HepG2 (cell line): ENCODE measurements around the gene SNX19. TPM values are rescaled to one million over a fixed set of nuclear protein-coding genes. Genes with fewer than 3 reads are reported as not detected.

Experiments used
- ATAC-seq: fragments of 200-7000 bp; cut with Tn5 transposase; 3 replicates; pipeline ENCODE4 v1.9.1; 2020; ENCODE audit warnings: mild to moderate bottlenecking, moderate library complexity
- BruUV-seq: library from RNA; stranded (reverse); fragments of 400-500 nt; replicated peaks from 2 replicates; lab custom pipeline; 2021; lab: Mats Ljungman, UMichigan
- CTCF ChIA-PET: fragments of 300-600 bp; formaldehyde crosslinking; extraction: SDS; loops from one replicate; lab custom pipeline; 2021; ENCODE audit warnings: low total read pairs, inconsistent platforms, low intra/inter-chr PET ratio; lab: Yijun Ruan, JAX
- POLR2A ChIA-PET: fragments of 350-600 bp; sonication (Branson Sonifier 250); formaldehyde crosslinking; loops from one replicate; lab custom pipeline; 2020; ENCODE audit warnings: antibody characterized with exemption, inconsistent platforms; lab: Yijun Ruan, JAX
- DNase-seq: peaks from one replicate; pipeline ENCODE4 v3.0.0-alpha.2; 2015; ENCODE audit warnings: low spot score
- FAIRE-seq: peaks from 3 replicates; lab custom pipeline; 2011; peaks lifted over from hg19 to GRCh38; lab: Jason Lieb, UNC
- H2AFZ ChIP-seq: one replicate; pipeline ENCODE4 v1.6.1; 2011; ENCODE audit warnings: low read length, inconsistent platforms
- H3K27ac ChIP-seq: fragments of 300-600 bp; 3 replicates; pipeline ENCODE4 v1.8.0; 2011; ENCODE audit warnings: mixed run types, mild to moderate bottlenecking, mixed read lengths, low read length, inconsistent platforms; ENCODE audit not compliant: insufficient read depth; ENCODE audit errors: extremely low read length
- H3K27me3 ChIP-seq, 2 experiments: fragments of 200-600 bp in 1 of 2; 2 replicates in 1 of 2; 3 replicates in 1 of 2; pipeline versions ENCODE4 v1.6.0 to v1.8.0; 2011; ENCODE audit warnings: low read length in 2 of 2, mild to moderate bottlenecking in 2 of 2, moderate library complexity in 2 of 2, inconsistent platforms in 1 of 2; ENCODE audit not compliant: insufficient read depth in 2 of 2, control insufficient read depth in 1 of 2
- H3K36me3 ChIP-seq, 2 experiments: fragments of 200-600 bp in 1 of 2; replicated peaks in 1 of 2; 2 replicates in 1 of 2; 3 replicates in 1 of 2; pipeline versions ENCODE4 v1.5.1 to v1.8.0; 2011; ENCODE audit warnings: low read length in 2 of 2, inconsistent platforms in 1 of 2; ENCODE audit not compliant: insufficient read depth in 2 of 2, control insufficient read depth in 1 of 2
- H3K4me1 ChIP-seq: 2 replicates; pipeline ENCODE4 v1.5.1; 2012; ENCODE audit warnings: low read length, inconsistent platforms; ENCODE audit not compliant: insufficient read depth
- H3K4me2 ChIP-seq: 2 replicates; pipeline ENCODE4 v1.6.0; 2011; ENCODE audit warnings: low read depth, low read length, inconsistent platforms
- H3K4me3 ChIP-seq, 3 experiments: fragments of 200-600 bp in 1 of 3; sonication (generic), shearing (Covaris generic) in 1 of 3; replicated peaks in 1 of 3; 2 replicates each; pipeline ENCODE4 v1.5.1; 2011 to 2016; ENCODE audit warnings: low read length in 3 of 3, inconsistent platforms in 2 of 3, low read depth in 2 of 3, mild to moderate bottlenecking in 2 of 3, control low read depth in 1 of 3, mixed read lengths in 1 of 3; ENCODE audit not compliant: insufficient read depth in 1 of 3
- H3K79me2 ChIP-seq: one replicate; pipeline ENCODE4 v1.6.1; 2011; ENCODE audit warnings: low read length, inconsistent platforms; ENCODE audit not compliant: insufficient read depth
- H3K9ac ChIP-seq: 2 replicates; pipeline ENCODE4 v1.6.0; 2011; ENCODE audit warnings: mild to moderate bottlenecking, low read depth, low read length, inconsistent platforms; ENCODE audit not compliant: insufficient read depth
- H3K9me3 ChIP-seq: 2 replicates; pipeline ENCODE4 v1.5.1; 2012; ENCODE audit warnings: mild to moderate bottlenecking, low read length
- H4K20me1 ChIP-seq: 2 replicates; pipeline ENCODE4 v1.6.0; 2011; ENCODE audit warnings: inconsistent platforms, mild to moderate bottlenecking, low read length, moderate library complexity; ENCODE audit not compliant: insufficient read depth
- AHDC1 ChIP-seq: sonication (generic); formaldehyde crosslinking; IDR thresholded peaks from 2 replicates; pipeline ENCODE4 v1.5.1; 2020; ENCODE audit warnings: mild to moderate bottlenecking, missing genetic modification reagents, borderline replicate concordance
- LCORL ChIP-seq, 2 experiments: fragments of 450-650 bp in 1 of 2; sonication (generic) in 1 of 2; formaldehyde crosslinking in 1 of 2; IDR thresholded peaks; 2 replicates each; pipeline versions ENCODE4 v1.5.0 to v1.6.1; 2017 to 2020; ENCODE audit warnings: antibody characterized with exemption in 1 of 2, missing genetic modification reagents in 1 of 2
- MAFF ChIP-seq: IDR thresholded peaks from 2 replicates; pipeline ENCODE4 v1.6.1; 2011; ENCODE audit warnings: low read depth, low read length, improper control_type of control experiment
- NR2F1 ChIP-seq, 2 experiments: fragments of 450-650 bp in 1 of 2; formaldehyde crosslinking in 1 of 2; IDR thresholded peaks; 2 replicates each; pipeline versions ENCODE4 v1.5.0 to v1.6.1; 2016 to 2020; ENCODE audit warnings: mild to moderate bottlenecking in 1 of 2, missing compliant biosample characterization in 1 of 2, missing genetic modification reagents in 1 of 2, moderate library complexity in 1 of 2
- ZNF597 ChIP-seq: sonication (generic); formaldehyde crosslinking; IDR thresholded peaks from 2 replicates; pipeline ENCODE4 v1.5.0; 2020; ENCODE audit warnings: missing genetic modification reagents
- WGBS: methylation state at CpG from one replicate; pipeline ENCODE4 v1.1.6; 2017; ENCODE audit warnings: low lambda C conversion rate; 5-methylcytosine and 5-hydroxymethylcytosine counted together
- in situ Hi-C: cut with HindIII; loops from 2 replicates; pipeline ENCODE4 v1.10.0; 2017; ENCODE audit warnings: low pct_unique_long_range_greater_than_20kb; ENCODE audit not compliant: extremely low pct_ligation_motif_present
- intact Hi-C: fragments of 100-400 bp; cut with micrococcal nuclease; formaldehyde crosslinking; loops from one replicate; pipeline ENCODE4 v1.10.0; 2022; ENCODE audit not compliant: unreplicated experiment
- polyA plus RNA-seq, 8 experiments: library from polyadenylated mRNA; depleted of rRNA in 3 of 8; stranded (reverse) in 7 of 8; unstranded in 1 of 8; fragments of >200 nt; fragmentation: Illumina TruSeq in 4 of 8; extraction: Trizol in 4 of 8; gene quantifications; 2 replicates each; pipeline versions ENCODE4 v1.2.1 to v1.2.3, GENCODE V29; 2011 to 2016; ENCODE audit warnings: low read depth in 4 of 8, missing spikeins in 1 of 8, mixed read lengths in 1 of 8; ENCODE audit not compliant: insufficient read depth in 1 of 8
- total RNA-seq, 5 experiments: library from RNA; depleted of rRNA; stranded (reverse); fragments of >200 nt; fragmentation: Illumina TruSeq; extraction: Trizol; gene quantifications; 2 replicates each; pipeline ENCODE4 v1.2.3, GENCODE V29; 2016; ENCODE audit warnings: low read depth in 1 of 5

Gene SNX19
- total and polyA plus RNA-seq, 2 of the 13 experiments (the other 11 are each of a cell fraction or from before 2014, with no cell fraction given), result 0.13 to 0.27 TPM

GRCh38 chr11:130831976-130832375, 84.3 kb downstream of the SNX19 start:
- Histone ChIP-seq H3K36me3 (no peaks in the 10 kb centered on the region), H3K9ac (no peak overlapping the region), H4K20me1 (no peaks in the 10 kb centered on the region), H3K9me3 (no peaks in the 10 kb centered on the region), H3K27me3 (no peaks in the 10 kb centered on the region; a peak in 3 of 5 replicates), H3K27ac (no peak overlapping the region), H3K4me2 (no peak overlapping the region), H2AFZ (no peak overlapping the region), H3K79me2 (no peaks in the 10 kb centered on the region), H3K4me1 (no peaks in the 10 kb centered on the region), H3K4me3 (no peak overlapping the region)
- in situ Hi-C loops, result no loop called here
- FAIRE-seq (no peak), ATAC-seq (no peak), DNase-seq (no peak)
- intact Hi-C loops, result no loop called here
- TF ChIP-seq LCORL (IDR thresholded peaks at IDR 0.05), result no peak
- no peak for TF ChIP-seq LCORL (CRISPR knock-in tag; IDR thresholded peaks at IDR 0.05)
- TF ChIP-seq ZNF597 (CRISPR knock-in tag), result no peak
- TF ChIP-seq AHDC1 (CRISPR knock-in tag), result no peak
- no peak for TF ChIP-seq MAFF
- TF ChIP-seq NR2F1 (CRISPR knock-in tag; IDR thresholded peaks at IDR 0.05), result no peak
- 24% methylated on average over 9 of the region's 9 CpGs for WGBS
- BruUV-seq, result no TSS peak
- ChIA-PET CTCF (no interaction called here), POLR2A (no interaction called here)
